OCI-LY3 (cell line): ENCODE results near the gene CCDC92.

Source experiments
- H2AFZ ChIP-seq: fragments of 200-600, 300-600 bp; shearing (Covaris generic); 2 replicates; pipeline ENCODE4 v1.6.0; 2014; ENCODE audit warnings: antibody characterized with exemption, low read depth, low read length
- H3K27ac ChIP-seq: fragments of 200-600, 300-600 bp; sonication (generic); 2 replicates; pipeline ENCODE4 v1.5.1; 2014; ENCODE audit warnings: mild to moderate bottlenecking, low read length, moderate library complexity, mixed read lengths
- H3K27me3 ChIP-seq: fragments of 200-600, 300-600 bp; sonication (generic); 2 replicates; pipeline ENCODE4 v1.6.1; 2014; ENCODE audit warnings: low read depth, low read length, mixed read lengths
- H3K36me3 ChIP-seq: fragments of 200-600, 300-600 bp; sonication (generic); replicated peaks from 2 replicates; pipeline ENCODE3; 2014; ENCODE audit warnings: low read depth, low read length, mixed read lengths
- H3K4me1 ChIP-seq: fragments of 300-600, 200-600 bp; sonication (generic); 2 replicates; pipeline ENCODE4 v1.6.1; 2014; ENCODE audit warnings: low read length, mixed read lengths
- H3K4me2 ChIP-seq: fragments of 200-600, 300-600 bp; sonication (generic); 2 replicates; pipeline ENCODE4 v1.6.1; 2014; ENCODE audit warnings: low read length, mixed read lengths
- H3K4me3 ChIP-seq: fragments of 300-600, 200-600 bp; sonication (generic); 2 replicates; pipeline ENCODE4 v1.5.1; 2014; ENCODE audit warnings: antibody characterized with exemption, mild to moderate bottlenecking, low read length, moderate library complexity
- H3K79me2 ChIP-seq: fragments of 300-600, 200-600 bp; shearing (Covaris generic); 2 replicates; pipeline ENCODE4 v1.6.1; 2014; ENCODE audit warnings: mild to moderate bottlenecking, low read length, mixed read lengths
- H3K9ac ChIP-seq: fragments of 300-600, 200-600 bp; shearing (Covaris generic); 2 replicates; pipeline ENCODE4 v1.6.0; 2014; ENCODE audit warnings: mild to moderate bottlenecking, low read length, moderate library complexity
- H3K9me3 ChIP-seq: fragments of 200-600, 300-600 bp; shearing (Covaris generic); 2 replicates; pipeline ENCODE4 v1.6.1; 2014; ENCODE audit warnings: low read length, mixed read lengths; ENCODE audit not compliant: insufficient read depth
- H4K20me1 ChIP-seq: fragments of 200-600, 300-600 bp; sonication (generic); 2 replicates; pipeline ENCODE4 v1.6.1; 2016; ENCODE audit warnings: low read length, mixed read lengths; ENCODE audit not compliant: insufficient read depth
- CTCF ChIP-seq: fragments of 200-600, 300-600 bp; sonication (generic); IDR thresholded peaks from 2 replicates; pipeline ENCODE4 v1.5.1; 2014; ENCODE audit warnings: antibody characterized with exemption, low read length, low read depth
- EZH2phosphoT487 ChIP-seq: fragments of 200-600 bp; shearing (Covaris generic); IDR thresholded peaks from 2 replicates; pipeline ENCODE4 v1.6.1; 2018; ENCODE audit warnings: antibody characterized with exemption, mixed run types, low read depth

The CCDC92 gene

GRCh38 chr12:123936956-123937706, 35.5 kb downstream of the CCDC92 start:
- Histone ChIP-seq H3K27me3 (peaks cover 2% of the 10 kb centered on the region; the same call in 1 of the 2 replicates), H3K4me1 (peaks cover 12% of the 10 kb centered on the region), H3K36me3 (peaks cover 5% of the 10 kb centered on the region), H3K9me3 (no peaks in the 10 kb centered on the region), H3K9ac (no peak overlapping the region), H4K20me1 (no peaks in the 10 kb centered on the region), H2AFZ (no peak overlapping the region), H3K4me2 (no peak overlapping the region), H3K27ac (no peak overlapping the region), H3K79me2 (no peaks in the 10 kb centered on the region), H3K4me3 (no peak overlapping the region)
- TF ChIP-seq CTCF, result no peak
- no peak for TF ChIP-seq EZH2phosphoT487

- no peak for TF ChIP-seq CTCF
- no peak for TF ChIP-seq EZH2phosphoT487
- Histone ChIP-seq H2AFZ (no peak overlapping the region), H3K79me2 (no peaks in the 10 kb centered on the region), H3K27me3 (peaks cover 7% of the 10 kb centered on the region), H4K20me1 (no peaks in the 10 kb centered on the region), H3K9me3 (no peaks in the 10 kb centered on the region), H3K4me1 (peaks cover 12% of the 10 kb centered on the region), H3K4me3 (no peak overlapping the region), H3K4me2 (no peak overlapping the region), H3K36me3 (no peaks in the 10 kb centered on the region), H3K9ac (no peak overlapping the region), H3K27ac (no peak overlapping the region)
Measured at GRCh38 chr12:123936471-123936870, 36.2 kb downstream of the CCDC92 start.

GRCh38 chr12:123935956-123936355, 36.7 kb downstream of the CCDC92 start:
- H2AFZ ChIP-seq, result no peak overlapping the region
- H3K27ac ChIP-seq, result no peak overlapping the region
- H3K9ac ChIP-seq, result no peak overlapping the region
- peaks cover 12% of the 10 kb centered on the region for H3K4me1 ChIP-seq
- no peak overlapping the region for H3K4me2 ChIP-seq
- H4K20me1 ChIP-seq, result no peaks in the 10 kb centered on the region
- TF ChIP-seq CTCF, result no peak
- H3K4me3 ChIP-seq, result no peak overlapping the region
- H3K9me3 ChIP-seq, result no peaks in the 10 kb centered on the region
- H3K36me3 ChIP-seq, result no peaks in the 10 kb centered on the region
- H3K79me2 ChIP-seq, result no peaks in the 10 kb centered on the region
- H3K27me3 ChIP-seq, result peaks cover 7% of the 10 kb centered on the region

- Histone ChIP-seq H3K27ac (no peak overlapping the region), H3K27me3 (peaks cover 7% of the 10 kb centered on the region), H3K9me3 (no peaks in the 10 kb centered on the region), H3K4me1 (peaks cover 12% of the 10 kb centered on the region), H2AFZ (no peak overlapping the region), H4K20me1 (no peaks in the 10 kb centered on the region), H3K4me3 (no peak overlapping the region), H3K79me2 (no peaks in the 10 kb centered on the region), H3K4me2 (no peak overlapping the region), H3K9ac (no peak overlapping the region), H3K36me3 (no peaks in the 10 kb centered on the region)
- TF ChIP-seq CTCF (no peak), EZH2phosphoT487 (no peak)
Measured at GRCh38 chr12:123934829-123935228, 37.8 kb downstream of the CCDC92 start.
